Mammary epithelial cell (primary cell): ENCODE measurements around the gene PKD1.

Experiments
- EZH2 ChIP-seq: IDR thresholded peaks from 2 replicates; pipeline ENCODE4 v1.6.1; 2012; ENCODE audit warnings: low read length, inconsistent platforms, borderline replicate concordance
- TF ChIP-seq, protein P1 (sequence below), 2 donors: IDR thresholded peaks in 1 of 2; conservative IDR thresholded peaks in 1 of 2; 2 replicates each; pipeline ENCODE4 v1.5.1; 2011 to 2012; ENCODE audit warnings: inconsistent platforms in 2 of 2, low read length in 2 of 2, mild to moderate bottlenecking in 2 of 2, control low read depth in 1 of 2, low read depth in 1 of 2; ENCODE audit not compliant: insufficient read depth in 1 of 2; ENCODE audit errors: extremely low read depth in 1 of 2

DNA sequence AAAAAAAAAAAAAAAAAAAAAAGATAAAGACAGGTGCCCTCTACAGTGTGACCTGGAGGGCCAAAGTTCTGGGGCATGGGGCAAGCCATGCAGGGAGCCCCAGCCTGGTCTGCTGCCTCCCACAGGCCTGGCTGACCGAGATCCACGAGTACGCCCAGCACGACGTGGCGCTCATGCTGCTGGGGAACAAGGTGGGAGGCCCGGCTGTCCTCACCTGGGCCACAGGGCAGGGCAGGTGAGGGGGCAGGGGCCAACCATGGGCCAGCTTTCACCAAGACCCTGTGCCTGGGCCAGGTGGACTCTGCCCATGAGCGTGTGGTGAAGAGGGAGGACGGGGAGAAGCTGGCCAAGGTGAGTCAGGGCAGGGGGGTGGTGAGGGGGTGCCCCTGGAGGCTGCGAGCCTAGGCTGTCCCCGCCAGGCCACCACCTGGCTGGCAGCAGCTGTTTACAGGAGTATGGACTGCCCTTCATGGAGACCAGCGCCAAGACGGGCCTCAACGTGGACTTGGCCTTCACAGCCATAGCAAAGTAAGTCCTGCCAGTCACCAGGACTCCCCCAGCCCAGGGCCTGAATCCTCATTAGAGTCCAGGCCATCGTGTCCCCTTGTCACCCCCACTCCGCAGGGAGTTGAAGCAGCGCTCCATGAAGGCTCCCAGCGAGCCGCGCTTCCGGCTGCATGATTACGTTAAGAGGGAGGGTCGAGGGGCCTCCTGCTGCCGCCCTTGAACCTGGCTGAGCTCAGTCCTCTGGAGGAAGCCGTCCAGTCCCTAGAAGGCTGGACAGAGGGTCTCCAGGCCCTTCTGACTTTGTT is 17.2 kb upstream of the PKD1 start:
- TF ChIP-seq, protein P1, sequence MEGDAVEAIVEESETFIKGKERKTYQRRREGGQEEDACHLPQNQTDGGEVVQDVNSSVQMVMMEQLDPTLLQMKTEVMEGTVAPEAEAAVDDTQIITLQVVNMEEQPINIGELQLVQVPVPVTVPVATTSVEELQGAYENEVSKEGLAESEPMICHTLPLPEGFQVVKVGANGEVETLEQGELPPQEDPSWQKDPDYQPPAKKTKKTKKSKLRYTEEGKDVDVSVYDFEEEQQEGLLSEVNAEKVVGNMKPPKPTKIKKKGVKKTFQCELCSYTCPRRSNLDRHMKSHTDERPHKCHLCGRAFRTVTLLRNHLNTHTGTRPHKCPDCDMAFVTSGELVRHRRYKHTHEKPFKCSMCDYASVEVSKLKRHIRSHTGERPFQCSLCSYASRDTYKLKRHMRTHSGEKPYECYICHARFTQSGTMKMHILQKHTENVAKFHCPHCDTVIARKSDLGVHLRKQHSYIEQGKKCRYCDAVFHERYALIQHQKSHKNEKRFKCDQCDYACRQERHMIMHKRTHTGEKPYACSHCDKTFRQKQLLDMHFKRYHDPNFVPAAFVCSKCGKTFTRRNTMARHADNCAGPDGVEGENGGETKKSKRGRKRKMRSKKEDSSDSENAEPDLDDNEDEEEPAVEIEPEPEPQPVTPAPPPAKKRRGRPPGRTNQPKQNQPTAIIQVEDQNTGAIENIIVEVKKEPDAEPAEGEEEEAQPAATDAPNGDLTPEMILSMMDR (conservative IDR thresholded peaks at IDR 0.05 in 1 of 2, IDR thresholded peaks at IDR 0.05 in 1 of 2; ENCODE audit: extremely low read depth in 1 of 2, insufficient read depth in 1 of 2, low read depth in 1 of 2, low read length in 2 of 2): peak in 1 of 2 donors; percentile 4
- TF ChIP-seq EZH2: no peak
